Left forelimb (tissue), 1 donor: Measurements from ENCODE around the gene SFXN1.

Experiments
- DNase-seq: peaks from one replicate; pipeline ENCODE4 v3.0.0-alpha.2; 2018; ENCODE audit warnings: low spot score

Gene SFXN1

DNA sequence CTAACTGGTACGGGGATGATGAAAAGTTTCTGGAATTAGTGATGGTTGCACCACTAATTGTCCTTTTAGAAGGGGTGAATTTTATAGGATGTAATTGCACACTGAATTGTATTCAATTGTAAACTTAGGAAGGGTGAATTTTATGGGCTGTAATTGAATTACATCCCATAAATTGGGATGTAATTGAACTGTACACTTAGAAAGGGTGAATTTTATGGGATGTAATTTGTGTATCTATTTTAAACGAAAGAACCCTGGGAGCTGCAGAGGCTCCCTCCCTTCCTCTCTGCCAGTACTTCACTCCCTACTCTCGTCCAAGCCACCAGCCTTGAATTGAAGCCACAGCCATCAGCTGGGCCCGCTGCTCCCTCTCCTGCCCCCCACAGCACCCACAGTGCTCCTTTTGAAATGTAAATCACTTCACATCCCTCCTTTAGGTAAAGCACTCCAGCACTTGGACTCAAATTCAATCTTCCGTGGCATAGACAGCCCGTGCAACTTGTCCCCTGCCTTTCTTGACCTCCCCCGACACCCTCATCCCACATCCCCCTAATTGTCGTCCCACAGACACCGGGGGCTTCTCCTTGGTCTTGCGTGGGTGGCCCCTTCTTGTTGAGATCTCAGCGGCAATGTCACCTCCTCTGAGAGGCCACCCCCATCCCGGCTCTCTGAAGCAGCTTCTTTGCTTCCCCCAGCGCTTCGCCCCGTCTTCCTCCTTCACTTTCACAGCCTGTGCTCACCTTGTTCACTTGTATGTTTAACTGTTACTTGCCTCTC lies 95.3 kb downstream of the SFXN1 start:
- no peak for DNase-seq

DNA sequence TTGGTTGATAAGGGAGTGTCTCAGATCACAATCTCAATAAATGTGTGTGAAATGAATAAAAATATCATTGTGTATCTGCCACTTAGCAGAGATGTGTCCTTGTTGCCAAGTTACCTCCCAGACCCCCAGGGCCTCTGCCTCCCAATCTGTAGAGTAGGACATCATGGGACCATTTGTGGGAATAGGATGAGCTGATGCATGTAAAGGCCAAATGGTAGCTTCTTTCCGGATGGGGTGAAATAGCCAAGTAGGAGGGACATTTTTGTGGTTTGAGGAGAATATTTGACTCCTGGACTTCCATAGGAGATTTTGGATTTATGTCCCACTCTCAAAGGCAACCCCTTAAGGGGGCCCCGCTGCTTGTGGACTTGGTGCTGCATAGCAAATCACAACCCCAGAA lies 96.9 kb downstream of the SFXN1 start:
- no peak for DNase-seq

DNA sequence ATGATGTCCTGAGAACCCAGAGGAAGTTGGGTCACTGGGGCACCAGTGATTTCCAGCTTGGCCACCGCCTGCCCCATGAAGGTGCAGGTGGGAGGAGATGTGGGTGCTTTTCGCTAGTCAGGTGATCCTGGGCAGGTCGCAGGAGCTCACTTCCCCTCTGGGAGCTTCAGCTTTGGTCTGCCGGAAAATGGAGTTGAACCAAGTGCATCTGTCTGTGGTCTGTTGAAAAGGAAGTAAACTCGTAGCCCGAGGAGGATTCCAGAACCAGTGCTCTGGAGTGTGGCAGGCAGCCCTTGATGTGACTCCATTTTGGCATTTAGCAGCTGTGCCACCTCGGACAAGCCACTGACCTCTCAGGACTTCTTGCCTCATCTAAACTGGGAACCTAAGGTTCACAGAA lies 97.7 kb downstream of the SFXN1 start:
- DNase-seq, result no peak

DNA sequence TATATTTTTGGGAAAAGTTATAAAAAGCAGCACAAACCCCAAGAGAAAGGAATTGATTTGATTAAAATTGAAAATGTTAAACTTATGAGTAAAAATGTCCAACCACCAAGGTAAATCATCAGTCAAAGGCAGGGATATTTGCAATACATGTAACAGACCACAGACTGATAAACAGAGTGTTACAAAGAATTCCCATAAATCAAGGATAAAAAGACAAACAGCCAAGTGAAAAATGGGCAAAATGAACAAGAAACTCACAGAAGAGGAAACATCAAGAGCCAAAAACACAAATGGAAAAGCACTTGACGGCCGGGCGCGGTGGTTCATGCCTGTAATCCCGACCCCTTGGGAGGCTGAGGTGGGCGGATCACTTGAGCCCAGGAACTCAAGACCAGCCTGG lies 98.2 kb downstream of the SFXN1 start:
- no peak for DNase-seq
